Gastroesophageal sphincter (tissue), 3 donors: ENCODE measurements around the gene CHSY3.

Source experiments
- EP300 ChIP-seq: sonication (generic); formaldehyde crosslinking; IDR thresholded peaks from one replicate; pipeline ENCODE4 v1.6.1; 2017; ENCODE audit warnings: antibody characterized with exemption, mild to moderate bottlenecking
- POLR2A ChIP-seq, 2 donors: fragments of 450-650 bp; IDR thresholded peaks; one replicate each; pipeline ENCODE4 v1.6.1; 2017; ENCODE audit warnings: antibody characterized with exemption in 2 of 2, mild to moderate bottlenecking in 2 of 2, moderate library complexity in 1 of 2
- TF ChIP-seq, protein P1 (sequence below), 4 experiments: fragments of 200-600 bp in 2 of 4; fragments of 450-650 bp in 2 of 4; sonication (generic) in 1 of 4; IDR thresholded peaks; one replicate each; pipeline ENCODE4 v1.5.1; 2017 to 2019; ENCODE audit warnings: antibody characterized with exemption in 4 of 4, mild to moderate bottlenecking in 2 of 4, moderate library complexity in 2 of 4

DNA sequence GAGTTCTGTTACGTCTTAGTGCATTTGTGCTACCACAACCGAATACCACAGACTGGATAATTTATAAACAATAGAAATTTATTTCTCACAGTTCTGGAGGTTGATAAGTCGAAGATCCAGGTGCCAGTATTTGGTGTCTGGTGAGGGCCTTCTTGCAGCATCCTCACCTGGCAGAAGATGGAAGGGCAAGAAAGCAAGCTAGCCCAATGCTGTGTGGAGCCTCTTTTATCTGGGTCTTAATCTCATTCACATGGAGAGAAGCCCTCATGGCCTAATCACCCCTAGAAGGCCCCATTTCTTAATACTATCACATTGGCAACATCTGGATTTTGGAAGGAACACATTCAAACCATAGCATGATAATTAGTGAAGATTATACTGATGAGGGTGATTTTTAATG is 159.3 kb downstream of the CHSY3 start:
- TF ChIP-seq, protein P1, sequence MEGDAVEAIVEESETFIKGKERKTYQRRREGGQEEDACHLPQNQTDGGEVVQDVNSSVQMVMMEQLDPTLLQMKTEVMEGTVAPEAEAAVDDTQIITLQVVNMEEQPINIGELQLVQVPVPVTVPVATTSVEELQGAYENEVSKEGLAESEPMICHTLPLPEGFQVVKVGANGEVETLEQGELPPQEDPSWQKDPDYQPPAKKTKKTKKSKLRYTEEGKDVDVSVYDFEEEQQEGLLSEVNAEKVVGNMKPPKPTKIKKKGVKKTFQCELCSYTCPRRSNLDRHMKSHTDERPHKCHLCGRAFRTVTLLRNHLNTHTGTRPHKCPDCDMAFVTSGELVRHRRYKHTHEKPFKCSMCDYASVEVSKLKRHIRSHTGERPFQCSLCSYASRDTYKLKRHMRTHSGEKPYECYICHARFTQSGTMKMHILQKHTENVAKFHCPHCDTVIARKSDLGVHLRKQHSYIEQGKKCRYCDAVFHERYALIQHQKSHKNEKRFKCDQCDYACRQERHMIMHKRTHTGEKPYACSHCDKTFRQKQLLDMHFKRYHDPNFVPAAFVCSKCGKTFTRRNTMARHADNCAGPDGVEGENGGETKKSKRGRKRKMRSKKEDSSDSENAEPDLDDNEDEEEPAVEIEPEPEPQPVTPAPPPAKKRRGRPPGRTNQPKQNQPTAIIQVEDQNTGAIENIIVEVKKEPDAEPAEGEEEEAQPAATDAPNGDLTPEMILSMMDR (IDR thresholded peaks at IDR 0.05) = no peak
- TF ChIP-seq POLR2A (IDR thresholded peaks at IDR 0.05) = no peak
- no peak for TF ChIP-seq EP300
